Endothelial cell of umbilical vein (primary cell): Measurements from ENCODE around the gene ETV1. TPM values are rescaled to one million over a fixed set of nuclear protein-coding genes. Genes with fewer than 3 reads are reported as not detected.

Source experiments
- BruUV-seq: library from RNA; stranded (reverse); fragments of 400-500 nt; replicated peaks from 2 replicates; lab custom pipeline; 2021; lab: Mats Ljungman, UMichigan
- CTCF ChIA-PET: fragments of 300-600, 350-600 bp; sonication (Branson Sonifier 250); formaldehyde crosslinking; loops from one replicate; lab custom pipeline; 2021; ENCODE audit warnings: antibody characterized with exemption, inconsistent platforms; lab: Charles Lee
- POLR2A ChIA-PET: fragments of 300-600, 350-600 bp; sonication (Branson Sonifier 250); formaldehyde crosslinking; loops from one replicate; lab custom pipeline; 2021; ENCODE audit warnings: antibody characterized with exemption, inconsistent platforms; lab: Charles Lee
- DNase-seq: peaks from one replicate; pipeline ENCODE4 v3.0.0-alpha.2; 2011; ENCODE audit warnings: low read depth, low spot score
- FAIRE-seq: peaks from 2 replicates; lab custom pipeline; 2011; peaks lifted over from hg19 to GRCh38; lab: Jason Lieb, UNC
- H2AFZ ChIP-seq: 2 replicates; pipeline ENCODE4 v1.6.0; 2012; ENCODE audit warnings: low read depth, low read length, control low read depth, inconsistent platforms
- H3K27ac ChIP-seq: 2 replicates; pipeline ENCODE4 v1.5.1; 2011; ENCODE audit warnings: low read depth, mild to moderate bottlenecking, control low read depth, low read length, moderate library complexity; ENCODE audit not compliant: insufficient read depth
- H3K27me3 ChIP-seq, 2 experiments: 2 replicates each; pipeline versions ENCODE4 v1.6.0 to v1.6.1; 2011; ENCODE audit warnings: low read length in 2 of 2, mixed read lengths in 1 of 2; ENCODE audit not compliant: control insufficient read depth in 2 of 2, insufficient read depth in 2 of 2
- H3K36me3 ChIP-seq, 2 experiments: 2 replicates in 1 of 2; 3 replicates in 1 of 2; pipeline ENCODE4 v1.5.1; 2011; ENCODE audit warnings: low read length in 2 of 2, mild to moderate bottlenecking in 1 of 2, moderate library complexity in 1 of 2; ENCODE audit not compliant: control insufficient read depth in 2 of 2, insufficient read depth in 2 of 2; ENCODE audit errors: extremely low read depth in 1 of 2
- H3K4me1 ChIP-seq: 3 replicates; pipeline ENCODE4 v1.5.1; 2011; ENCODE audit warnings: mild to moderate bottlenecking, low read length; ENCODE audit not compliant: control insufficient read depth, insufficient read depth; ENCODE audit errors: extremely low read depth
- H3K4me2 ChIP-seq: 2 replicates; pipeline ENCODE4 v1.6.1; 2011; ENCODE audit warnings: low read length, control low read depth, mixed read lengths; ENCODE audit not compliant: insufficient read depth
- H3K4me3 ChIP-seq, 3 experiments: fragments of 200-600 bp in 1 of 3; sonication (generic), shearing (Covaris generic) in 1 of 3; replicated peaks in 1 of 3; 2 replicates each; pipeline ENCODE4 v1.5.1; 2011 to 2016; ENCODE audit warnings: control low read depth in 3 of 3, low read length in 3 of 3, mild to moderate bottlenecking in 2 of 3, inconsistent platforms in 1 of 3, low read depth in 1 of 3, moderate library complexity in 1 of 3; ENCODE audit not compliant: insufficient read depth in 1 of 3
- H3K79me2 ChIP-seq: 2 replicates; pipeline ENCODE4 v1.6.0; 2012; ENCODE audit warnings: low read length, inconsistent platforms; ENCODE audit not compliant: control insufficient read depth, insufficient read depth
- H3K9ac ChIP-seq: replicated peaks from 2 replicates; pipeline ENCODE3; 2011; ENCODE audit warnings: low read length, control low read depth; ENCODE audit not compliant: insufficient read depth; ENCODE audit errors: extremely low read depth
- H3K9me1 ChIP-seq: replicated peaks from 3 replicates; pipeline ENCODE4 v1.6.0; 2011; ENCODE audit warnings: mild to moderate bottlenecking, low read length; ENCODE audit not compliant: control insufficient read depth, insufficient read depth; ENCODE audit errors: extremely low read depth
- H3K9me3 ChIP-seq: replicated peaks from 2 replicates; pipeline ENCODE4 v1.5.1; 2012; ENCODE audit warnings: low read length, inconsistent platforms; ENCODE audit not compliant: control insufficient read depth, insufficient read depth
- H4K20me1 ChIP-seq: replicated peaks from 2 replicates; pipeline ENCODE3; 2011; ENCODE audit warnings: mild to moderate bottlenecking, low read length; ENCODE audit not compliant: control insufficient read depth, insufficient read depth; ENCODE audit errors: extremely low read depth
- EZH2 ChIP-seq: IDR thresholded peaks from 2 replicates; pipeline ENCODE4 v1.6.1; 2012; ENCODE audit warnings: borderline replicate concordance, low read depth, mild to moderate bottlenecking, moderate library complexity, low read length, inconsistent platforms; ENCODE audit not compliant: severe bottlenecking
- FOS ChIP-seq: IDR thresholded peaks from 2 replicates; pipeline ENCODE4 v1.6.1; 2011; ENCODE audit warnings: mild to moderate bottlenecking, low read length, moderate library complexity, borderline replicate concordance; ENCODE audit not compliant: insufficient read depth
- GATA2 ChIP-seq: IDR thresholded peaks from 2 replicates; pipeline ENCODE4 v1.7.0; 2011; ENCODE audit warnings: low read depth, mild to moderate bottlenecking, moderate library complexity, mixed read lengths, low read length; ENCODE audit not compliant: insufficient read length, insufficient read depth
- JUN ChIP-seq: IDR thresholded peaks from 2 replicates; pipeline ENCODE4 v1.6.1; 2011; ENCODE audit warnings: borderline replicate concordance, low read depth; ENCODE audit not compliant: insufficient read length, insufficient read depth
- MYC ChIP-seq: IDR thresholded peaks from one replicate; pipeline ENCODE4 v1.6.1; 2011; ENCODE audit warnings: mild to moderate bottlenecking, low read depth, low read length
- POLR2A ChIP-seq: IDR thresholded peaks from 2 replicates; pipeline ENCODE4 v1.6.1; 2012; ENCODE audit warnings: low read depth, mild to moderate bottlenecking, control low read depth, low read length
- POLR2AphosphoS5 ChIP-seq: IDR thresholded peaks from 2 replicates; pipeline ENCODE4 v1.6.1; 2012; ENCODE audit warnings: low read depth, mild to moderate bottlenecking, control low read depth, low read length, moderate library complexity; ENCODE audit not compliant: insufficient read depth
- dilution Hi-C: fragments of 300-500 bp; cut with MboI; formaldehyde crosslinking; loops from one replicate; pipeline ENCODE4 v1.15.0; 2019; ENCODE audit warnings: low sequenced_read_pairs; ENCODE audit not compliant: extremely low pct_ligation_motif_present
- intact Hi-C: fragments of 100-400 bp; cut with micrococcal nuclease; formaldehyde crosslinking; loops from one replicate; pipeline ENCODE4 v1.10.0; 2022
- polyA plus RNA-seq, 4 experiments: library from polyadenylated mRNA; depleted of rRNA in 3 of 4; stranded (reverse) in 3 of 4; unstranded in 1 of 4; fragments of >200 nt; gene quantifications; 2 replicates each; pipeline versions ENCODE4 v1.2.1 to v1.2.3, GENCODE V29; 2011 to 2012; ENCODE audit warnings: missing spikeins in 1 of 4
- total RNA-seq: library from RNA; stranded (reverse); gene quantifications from 2 replicates; pipeline ENCODE4 v1.2.3, GENCODE V29; 2021
- TF ChIP-seq, protein P1 (sequence below): IDR thresholded peaks from 2 replicates; pipeline ENCODE4 v1.6.1; 2011; ENCODE audit not compliant: insufficient read depth, insufficient read length
- TF ChIP-seq, protein P2 (sequence below), 2 donors: IDR thresholded peaks; 1 replicate in 1 of 2; 2 replicates in 1 of 2; pipeline ENCODE4 v1.5.1; 2011; ENCODE audit warnings: low read length in 2 of 2, mild to moderate bottlenecking in 2 of 2, moderate library complexity in 2 of 2, control low read depth in 1 of 2, inconsistent platforms in 1 of 2, low read depth in 1 of 2; ENCODE audit not compliant: insufficient read depth in 1 of 2; ENCODE audit errors: extremely low read depth in 1 of 2

ETV1 gene
- total and polyA plus RNA-seq, 2 donors (not counting 3 experiments of a cell fraction or from before 2014, with no cell fraction given): 8.4 to 16.6 TPM

DNA sequence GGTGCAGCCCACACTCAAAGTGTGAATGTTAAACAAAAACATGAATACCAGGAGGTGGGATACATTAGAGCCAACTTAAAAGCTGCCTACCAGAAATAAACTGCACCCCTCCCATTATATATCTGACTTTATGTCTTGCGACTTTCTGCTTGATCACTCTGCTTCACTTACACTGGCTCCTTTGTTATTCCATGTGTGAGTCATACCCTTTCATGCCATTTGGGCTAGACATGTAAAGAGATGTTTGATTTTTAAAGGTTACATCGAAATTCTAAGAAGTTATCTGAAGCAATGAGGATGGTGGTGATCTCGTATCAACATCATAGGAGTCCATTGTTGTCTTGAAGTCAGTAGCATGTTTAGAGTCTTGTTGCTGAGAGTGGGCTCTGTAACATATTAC is 31.6 kb upstream of the ETV1 start:
- intact Hi-C loops (no loop called here), dilution Hi-C loops (no loop called here)
- Histone ChIP-seq H3K4me3 (no peak overlapping the region), H3K79me2 (no peaks in the 10 kb centered on the region), H3K9me1 (no peaks in the 10 kb centered on the region), H3K9me3 (no peaks in the 10 kb centered on the region), H4K20me1 (no peaks in the 10 kb centered on the region), H3K4me1 (no peaks in the 10 kb centered on the region), H3K9ac (no peak overlapping the region), H3K27me3 (no peaks in the 10 kb centered on the region), H3K27ac (no peak overlapping the region), H3K4me2 (no peak overlapping the region), H3K36me3 (no peaks in the 10 kb centered on the region), H2AFZ (no peak overlapping the region)
- FAIRE-seq: no peak
- DNase-seq: no peak
- no TSS peak for BruUV-seq
- CTCF ChIA-PET: no interaction called here
- TF ChIP-seq POLR2A (no peak), EZH2 (no peak), MYC (no peak), JUN (no peak), FOS (no peak), POLR2AphosphoS5 (no peak), GATA2 (no peak)
- TF ChIP-seq, protein P1, sequence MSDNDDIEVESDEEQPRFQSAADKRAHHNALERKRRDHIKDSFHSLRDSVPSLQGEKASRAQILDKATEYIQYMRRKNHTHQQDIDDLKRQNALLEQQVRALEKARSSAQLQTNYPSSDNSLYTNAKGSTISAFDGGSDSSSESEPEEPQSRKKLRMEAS: no peak
- TF ChIP-seq, protein P2, sequence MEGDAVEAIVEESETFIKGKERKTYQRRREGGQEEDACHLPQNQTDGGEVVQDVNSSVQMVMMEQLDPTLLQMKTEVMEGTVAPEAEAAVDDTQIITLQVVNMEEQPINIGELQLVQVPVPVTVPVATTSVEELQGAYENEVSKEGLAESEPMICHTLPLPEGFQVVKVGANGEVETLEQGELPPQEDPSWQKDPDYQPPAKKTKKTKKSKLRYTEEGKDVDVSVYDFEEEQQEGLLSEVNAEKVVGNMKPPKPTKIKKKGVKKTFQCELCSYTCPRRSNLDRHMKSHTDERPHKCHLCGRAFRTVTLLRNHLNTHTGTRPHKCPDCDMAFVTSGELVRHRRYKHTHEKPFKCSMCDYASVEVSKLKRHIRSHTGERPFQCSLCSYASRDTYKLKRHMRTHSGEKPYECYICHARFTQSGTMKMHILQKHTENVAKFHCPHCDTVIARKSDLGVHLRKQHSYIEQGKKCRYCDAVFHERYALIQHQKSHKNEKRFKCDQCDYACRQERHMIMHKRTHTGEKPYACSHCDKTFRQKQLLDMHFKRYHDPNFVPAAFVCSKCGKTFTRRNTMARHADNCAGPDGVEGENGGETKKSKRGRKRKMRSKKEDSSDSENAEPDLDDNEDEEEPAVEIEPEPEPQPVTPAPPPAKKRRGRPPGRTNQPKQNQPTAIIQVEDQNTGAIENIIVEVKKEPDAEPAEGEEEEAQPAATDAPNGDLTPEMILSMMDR (IDR thresholded peaks at IDR 0.05; ENCODE audit: extremely low read depth in 1 of 2, insufficient read depth in 1 of 2, low read depth in 1 of 2, low read length in 2 of 2): no peak
- POLR2A ChIA-PET: no interaction called here
